Measurements from ENCODE around the gene SLCO4C1. TPM values are rescaled to one million over a fixed set of nuclear protein-coding genes. Genes with fewer than 3 reads are reported as not detected.

Gene SLCO4C1
- total and polyA plus RNA-seq, 9 of the 15 experiments (the other 6 are each of a cell fraction or from before 2014, with no cell fraction given) = 0.04 to 1.1 (median 0.13) TPM; not detected in 1

DNA sequence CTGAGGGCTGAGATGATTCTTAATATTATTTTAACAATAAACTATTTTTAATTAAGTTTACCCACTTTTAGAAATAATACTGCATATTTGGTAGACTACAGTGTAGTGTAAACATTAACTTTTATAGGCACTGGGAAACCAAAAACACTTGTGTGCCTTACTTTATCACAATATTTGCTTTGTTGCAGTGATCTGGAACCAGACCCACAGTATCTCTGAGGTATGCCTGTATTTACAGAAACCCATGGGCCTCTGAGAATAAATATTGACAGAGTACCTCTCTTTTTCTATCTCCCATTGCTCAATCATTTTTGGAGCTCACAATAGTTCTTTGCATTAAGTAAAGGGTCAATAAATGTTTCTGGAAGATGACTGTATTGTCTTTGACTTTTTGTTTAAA is 73.3 kb downstream of the SLCO4C1 start:
- POLR2A ChIA-PET = no interaction called here
- no peak for ATAC-seq
- H3K9me3 ChIP-seq (replicated peaks; ENCODE audit: control insufficient read depth, insufficient read depth, low read depth, low read length) = no peaks in the 10 kb centered on the region
- no peak for DNase-seq (ENCODE audit: extremely low read depth in 1 of 4, low spot score in 3 of 4)
- in situ Hi-C loops (cut with MboI) (no loop called here), intact Hi-C loops (cut with micrococcal nuclease) (no loop called here)
- no peaks in the 10 kb centered on the region for H3K4me1 ChIP-seq (replicated peaks in 1 of 2; ENCODE audit: control insufficient read depth in 2 of 2, insufficient read depth in 2 of 2, low read length in 2 of 2)
- H3K4me2 ChIP-seq (ENCODE audit: insufficient read depth, low read length) = no peak overlapping the region
- H3K9ac ChIP-seq (ENCODE audit: insufficient read depth in 1 of 2, low read depth in 2 of 2, low read length in 2 of 2) = no peak overlapping the region
- TF ChIP-seq RBFOX2 (IDR thresholded peaks at IDR 0.05; ENCODE audit: low read depth, low read length) (no peak), BMI1 (IDR thresholded peaks at IDR 0.05; ENCODE audit: low read length) (no peak), U2AF2 (optimal IDR thresholded peaks at IDR 0.05; ENCODE audit: low read depth, low read length) (no peak), ZBTB17 (CRISPR knock-in tag; IDR thresholded peaks at IDR 0.05) (no peak), NFIX (CRISPR knock-in tag; IDR thresholded peaks at IDR 0.05; ENCODE audit: low read depth) (no peak)
- TF ChIP-seq, protein P1, sequence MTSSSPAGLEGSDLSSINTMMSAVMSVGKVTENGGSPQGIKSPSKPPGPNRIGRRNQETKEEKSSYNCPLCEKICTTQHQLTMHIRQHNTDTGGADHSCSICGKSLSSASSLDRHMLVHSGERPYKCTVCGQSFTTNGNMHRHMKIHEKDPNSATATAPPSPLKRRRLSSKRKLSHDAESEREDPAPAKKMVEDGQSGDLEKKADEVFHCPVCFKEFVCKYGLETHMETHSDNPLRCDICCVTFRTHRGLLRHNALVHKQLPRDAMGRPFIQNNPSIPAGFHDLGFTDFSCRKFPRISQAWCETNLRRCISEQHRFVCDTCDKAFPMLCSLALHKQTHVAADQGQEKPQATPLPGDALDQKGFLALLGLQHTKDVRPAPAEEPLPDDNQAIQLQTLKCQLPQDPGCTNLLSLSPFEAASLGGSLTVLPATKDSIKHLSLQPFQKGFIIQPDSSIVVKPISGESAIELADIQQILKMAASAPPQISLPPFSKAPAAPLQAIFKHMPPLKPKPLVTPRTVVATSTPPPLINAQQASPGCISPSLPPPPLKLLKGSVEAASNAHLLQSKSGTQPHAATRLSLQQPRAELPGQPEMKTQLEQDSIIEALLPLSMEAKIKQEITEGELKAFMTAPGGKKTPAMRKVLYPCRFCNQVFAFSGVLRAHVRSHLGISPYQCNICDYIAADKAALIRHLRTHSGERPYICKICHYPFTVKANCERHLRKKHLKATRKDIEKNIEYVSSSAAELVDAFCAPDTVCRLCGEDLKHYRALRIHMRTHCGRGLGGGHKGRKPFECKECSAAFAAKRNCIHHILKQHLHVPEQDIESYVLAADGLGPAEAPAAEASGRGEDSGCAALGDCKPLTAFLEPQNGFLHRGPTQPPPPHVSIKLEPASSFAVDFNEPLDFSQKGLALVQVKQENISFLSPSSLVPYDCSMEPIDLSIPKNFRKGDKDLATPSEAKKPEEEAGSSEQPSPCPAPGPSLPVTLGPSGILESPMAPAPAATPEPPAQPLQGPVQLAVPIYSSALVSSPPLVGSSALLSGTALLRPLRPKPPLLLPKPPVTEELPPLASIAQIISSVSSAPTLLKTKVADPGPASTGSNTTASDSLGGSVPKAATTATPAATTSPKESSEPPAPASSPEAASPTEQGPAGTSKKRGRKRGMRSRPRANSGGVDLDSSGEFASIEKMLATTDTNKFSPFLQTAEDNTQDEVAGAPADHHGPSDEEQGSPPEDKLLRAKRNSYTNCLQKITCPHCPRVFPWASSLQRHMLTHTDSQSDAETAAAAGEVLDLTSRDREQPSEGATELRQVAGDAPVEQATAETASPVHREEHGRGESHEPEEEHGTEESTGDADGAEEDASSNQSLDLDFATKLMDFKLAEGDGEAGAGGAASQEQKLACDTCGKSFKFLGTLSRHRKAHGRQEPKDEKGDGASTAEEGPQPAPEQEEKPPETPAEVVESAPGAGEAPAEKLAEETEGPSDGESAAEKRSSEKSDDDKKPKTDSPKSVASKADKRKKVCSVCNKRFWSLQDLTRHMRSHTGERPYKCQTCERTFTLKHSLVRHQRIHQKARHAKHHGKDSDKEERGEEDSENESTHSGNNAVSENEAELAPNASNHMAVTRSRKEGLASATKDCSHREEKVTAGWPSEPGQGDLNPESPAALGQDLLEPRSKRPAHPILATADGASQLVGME (CRISPR knock-in tag; IDR thresholded peaks at IDR 0.05) = no peak
- TF ChIP-seq, protein P2, sequence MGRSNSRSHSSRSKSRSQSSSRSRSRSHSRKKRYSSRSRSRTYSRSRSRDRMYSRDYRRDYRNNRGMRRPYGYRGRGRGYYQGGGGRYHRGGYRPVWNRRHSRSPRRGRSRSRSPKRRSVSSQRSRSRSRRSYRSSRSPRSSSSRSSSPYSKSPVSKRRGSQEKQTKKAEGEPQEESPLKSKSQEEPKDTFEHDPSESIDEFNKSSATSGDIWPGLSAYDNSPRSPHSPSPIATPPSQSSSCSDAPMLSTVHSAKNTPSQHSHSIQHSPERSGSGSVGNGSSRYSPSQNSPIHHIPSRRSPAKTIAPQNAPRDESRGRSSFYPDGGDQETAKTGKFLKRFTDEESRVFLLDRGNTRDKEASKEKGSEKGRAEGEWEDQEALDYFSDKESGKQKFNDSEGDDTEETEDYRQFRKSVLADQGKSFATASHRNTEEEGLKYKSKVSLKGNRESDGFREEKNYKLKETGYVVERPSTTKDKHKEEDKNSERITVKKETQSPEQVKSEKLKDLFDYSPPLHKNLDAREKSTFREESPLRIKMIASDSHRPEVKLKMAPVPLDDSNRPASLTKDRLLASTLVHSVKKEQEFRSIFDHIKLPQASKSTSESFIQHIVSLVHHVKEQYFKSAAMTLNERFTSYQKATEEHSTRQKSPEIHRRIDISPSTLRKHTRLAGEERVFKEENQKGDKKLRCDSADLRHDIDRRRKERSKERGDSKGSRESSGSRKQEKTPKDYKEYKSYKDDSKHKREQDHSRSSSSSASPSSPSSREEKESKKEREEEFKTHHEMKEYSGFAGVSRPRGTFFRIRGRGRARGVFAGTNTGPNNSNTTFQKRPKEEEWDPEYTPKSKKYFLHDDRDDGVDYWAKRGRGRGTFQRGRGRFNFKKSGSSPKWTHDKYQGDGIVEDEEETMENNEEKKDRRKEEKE (IDR thresholded peaks at IDR 0.05; ENCODE audit: borderline replicate concordance in 1 of 2, control insufficient read depth in 1 of 2, low read depth in 2 of 2, low read length in 1 of 2) = no peak
- TF ChIP-seq, protein P3, sequence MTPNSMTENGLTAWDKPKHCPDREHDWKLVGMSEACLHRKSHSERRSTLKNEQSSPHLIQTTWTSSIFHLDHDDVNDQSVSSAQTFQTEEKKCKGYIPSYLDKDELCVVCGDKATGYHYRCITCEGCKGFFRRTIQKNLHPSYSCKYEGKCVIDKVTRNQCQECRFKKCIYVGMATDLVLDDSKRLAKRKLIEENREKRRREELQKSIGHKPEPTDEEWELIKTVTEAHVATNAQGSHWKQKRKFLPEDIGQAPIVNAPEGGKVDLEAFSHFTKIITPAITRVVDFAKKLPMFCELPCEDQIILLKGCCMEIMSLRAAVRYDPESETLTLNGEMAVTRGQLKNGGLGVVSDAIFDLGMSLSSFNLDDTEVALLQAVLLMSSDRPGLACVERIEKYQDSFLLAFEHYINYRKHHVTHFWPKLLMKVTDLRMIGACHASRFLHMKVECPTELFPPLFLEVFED (CRISPR knock-in tag; conservative IDR thresholded peaks at IDR 0.05) = no peak
- TF ChIP-seq, protein P4, sequence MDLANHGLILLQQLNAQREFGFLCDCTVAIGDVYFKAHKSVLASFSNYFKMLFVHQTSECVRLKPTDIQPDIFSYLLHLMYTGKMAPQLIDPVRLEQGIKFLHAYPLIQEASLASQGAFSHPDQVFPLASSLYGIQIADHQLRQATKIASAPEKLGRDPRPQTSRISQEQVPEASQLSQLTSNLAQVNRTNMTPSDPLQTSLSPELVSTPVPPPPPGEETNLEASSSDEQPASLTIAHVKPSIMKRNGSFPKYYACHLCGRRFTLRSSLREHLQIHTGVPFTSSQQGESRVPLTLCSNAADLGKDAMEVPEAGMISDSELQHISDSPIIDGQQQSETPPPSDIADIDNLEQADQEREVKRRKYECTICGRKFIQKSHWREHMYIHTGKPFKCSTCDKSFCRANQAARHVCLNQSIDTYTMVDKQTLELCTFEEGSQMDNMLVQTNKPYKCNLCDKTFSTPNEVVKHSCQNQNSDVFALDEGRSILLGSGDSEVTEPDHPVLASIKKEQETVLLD (IDR thresholded peaks at IDR 0.05) = no peak
- BruUV-seq (replicated peaks) = no TSS peak
- H2AFZ ChIP-seq (ENCODE audit: low read depth, low read length) = no peak overlapping the region
- no peak for FAIRE-seq
- H4K20me1 ChIP-seq (replicated peaks; ENCODE audit: control insufficient read depth, insufficient read depth, low read length) = no peaks in the 10 kb centered on the region
- CTCF ChIA-PET (ENCODE audit: low intra/inter-chr PET ratio) = no interaction called here
- no peaks in the 10 kb centered on the region for H3K27me3 ChIP-seq (ENCODE audit: control insufficient read depth in 2 of 2, insufficient read depth in 2 of 2, low read length in 2 of 2)
- H3K4me3 ChIP-seq = no peak overlapping the region
- H3K79me2 ChIP-seq (ENCODE audit: control insufficient read depth, insufficient read depth, low read length) = no peaks in the 10 kb centered on the region
- no peak overlapping the region for H3K27ac ChIP-seq (ENCODE audit: extremely low read depth, low read depth, low read length)
- no peaks in the 10 kb centered on the region for H3K9me1 ChIP-seq (ENCODE audit: control insufficient read depth, insufficient read depth, low read length)
- no peaks in the 10 kb centered on the region for H3K36me3 ChIP-seq (ENCODE audit: control insufficient read depth, insufficient read depth, low read length)

All from K562 (cell line).